IMR-90 (cell line): ENCODE measurements around the gene RAB8A. TPM values are rescaled to one million over a fixed set of nuclear protein-coding genes. Genes with fewer than 3 reads are reported as not detected.

Source experiments
- ATAC-seq: fragments of 200-7000 bp; cut with Tn5 transposase; 2 replicates; pipeline ENCODE4 v1.9.1; 2020; ENCODE audit warnings: low read depth, mild to moderate bottlenecking, moderate library complexity
- Bru-seq: library from RNA; stranded (reverse); fragments of 400-500 nt; gene quantifications from one replicate; lab custom pipeline; 2021; lab: Mats Ljungman, UMichigan
- BruChase-seq, 2 experiments: library from RNA; stranded (reverse); fragments of 400-500 nt; gene quantifications; one replicate each; lab custom pipeline; 2021; lab: Mats Ljungman, UMichigan
- BruUV-seq: library from RNA; stranded (reverse); fragments of 400-500 nt; replicated peaks from 2 replicates; lab custom pipeline; 2021; lab: Mats Ljungman, UMichigan
- CTCF ChIA-PET: fragments of 300-600 bp; formaldehyde crosslinking; extraction: SDS; loops from one replicate; lab custom pipeline; 2021; ENCODE audit warnings: antibody characterized with exemption; lab: Yijun Ruan, JAX
- POLR2A ChIA-PET: fragments of 300-600 bp; sonication (Branson Sonifier 250); formaldehyde crosslinking; loops from one replicate; lab custom pipeline; 2022; ENCODE audit warnings: antibody characterized with exemption; ENCODE audit not compliant: unreplicated experiment; lab: Charles Lee
- DNase-seq: peaks from one replicate; pipeline ENCODE4 v3.0.0; 2013
- H2AFZ ChIP-seq: replicated peaks from 2 replicates; pipeline ENCODE3; 2013; ENCODE audit warnings: low read length, mild to moderate bottlenecking; ENCODE audit not compliant: poor library complexity
- H2AK5ac ChIP-seq: 2 replicates; pipeline ENCODE4 v1.6.1; 2013; ENCODE audit warnings: low read depth, low read length, inconsistent platforms
- H2AK9ac ChIP-seq: replicated peaks from 2 replicates; pipeline ENCODE3; 2013; ENCODE audit warnings: mild to moderate bottlenecking, low read depth, low read length, moderate library complexity; ENCODE audit not compliant: poor library complexity
- H2BK120ac ChIP-seq: 2 replicates; pipeline ENCODE4 v1.6.1; 2013; ENCODE audit warnings: low read depth, low read length, inconsistent platforms
- H2BK15ac ChIP-seq: 3 replicates; pipeline ENCODE4 v1.6.1; 2013; ENCODE audit warnings: low read depth, low read length, inconsistent platforms
- H2BK20ac ChIP-seq: 2 replicates; pipeline ENCODE4 v1.6.1; 2013; ENCODE audit warnings: low read depth, mild to moderate bottlenecking, inconsistent platforms, low read length, moderate library complexity
- H2BK5ac ChIP-seq: 2 replicates; pipeline ENCODE4 v1.6.1; 2013; ENCODE audit warnings: mild to moderate bottlenecking, low read depth, low read length, inconsistent platforms; ENCODE audit not compliant: poor library complexity, severe bottlenecking
- H3K14ac ChIP-seq: replicated peaks from 2 replicates; pipeline ENCODE4 v1.6.1; 2013; ENCODE audit warnings: low read depth, low read length, inconsistent platforms
- H3K18ac ChIP-seq: 2 replicates; pipeline ENCODE4 v1.6.1; 2013; ENCODE audit warnings: low read depth, low read length, control low read depth
- H3K23ac ChIP-seq: 2 replicates; pipeline ENCODE4 v1.6.1; 2013; ENCODE audit warnings: low read depth, low read length, inconsistent platforms
- H3K27ac ChIP-seq: 2 replicates; pipeline ENCODE4 v1.5.1; 2013; ENCODE audit warnings: mild to moderate bottlenecking, control low read depth, low read length; ENCODE audit not compliant: insufficient read depth
- H3K27me3 ChIP-seq: 2 replicates; pipeline ENCODE4 v1.6.1; 2013; ENCODE audit warnings: low read length; ENCODE audit not compliant: control insufficient read depth, insufficient read depth
- H3K36me3 ChIP-seq: 2 replicates; pipeline ENCODE4 v1.6.1; 2013; ENCODE audit warnings: low read length, mixed read lengths; ENCODE audit not compliant: control insufficient read depth, insufficient read depth
- H3K4ac ChIP-seq: 2 replicates; pipeline ENCODE4 v1.6.1; 2013; ENCODE audit warnings: low read depth, low read length, inconsistent platforms
- H3K4me1 ChIP-seq: 2 replicates; pipeline ENCODE4 v1.6.1; 2013; ENCODE audit warnings: low read length, mixed read lengths; ENCODE audit not compliant: control insufficient read depth, insufficient read depth
- H3K4me2 ChIP-seq: 2 replicates; pipeline ENCODE4 v1.6.1; 2013; ENCODE audit warnings: low read depth, mild to moderate bottlenecking, control low read depth, low read length, moderate library complexity
- H3K4me3 ChIP-seq: 2 replicates; pipeline ENCODE4 v1.5.1; 2013; ENCODE audit warnings: low read depth, mild to moderate bottlenecking, control low read depth, low read length, moderate library complexity; ENCODE audit not compliant: insufficient read depth
- H3K56ac ChIP-seq: 2 replicates; pipeline ENCODE4 v1.6.1; 2013; ENCODE audit warnings: low read length, inconsistent platforms; ENCODE audit not compliant: insufficient read depth; ENCODE audit errors: extremely low read depth
- H3K79me1 ChIP-seq, 2 experiments: 2 replicates each; pipeline ENCODE4 v1.6.1; 2013; ENCODE audit warnings: low read length in 2 of 2, inconsistent platforms in 1 of 2, low read depth in 1 of 2
- H3K9ac ChIP-seq: 2 replicates; pipeline ENCODE4 v1.6.1; 2013; ENCODE audit warnings: low read depth, low read length, control low read depth
- H3K9me1 ChIP-seq: 2 replicates; pipeline ENCODE4 v1.6.1; 2013; ENCODE audit warnings: low read length, inconsistent platforms; ENCODE audit not compliant: insufficient read depth
- H3K9me3 ChIP-seq: 2 replicates; pipeline ENCODE4 v1.6.1; 2013; ENCODE audit warnings: low read length; ENCODE audit not compliant: control insufficient read depth, insufficient read depth
- H4K20me1 ChIP-seq: 2 replicates; pipeline ENCODE4 v1.6.1; 2013; ENCODE audit warnings: low read length, inconsistent platforms; ENCODE audit not compliant: insufficient read depth
- H4K5ac ChIP-seq: 2 replicates; pipeline ENCODE4 v1.6.1; 2013; ENCODE audit warnings: mild to moderate bottlenecking, low read depth, low read length, control low read depth
- H4K8ac ChIP-seq, 2 experiments: 2 replicates each; pipeline ENCODE4 v1.6.1; 2013; ENCODE audit warnings: low read depth in 2 of 2, low read length in 2 of 2, control low read depth in 1 of 2, inconsistent platforms in 1 of 2
- H4K91ac ChIP-seq: 2 replicates; pipeline ENCODE4 v1.6.1; 2013; ENCODE audit warnings: low read depth, low read length, inconsistent platforms; ENCODE audit not compliant: insufficient read depth
- BHLHE40 ChIP-seq: fragments of 150-350 bp; IDR thresholded peaks from 2 replicates; pipeline ENCODE4 v1.6.1; 2016; ENCODE audit warnings: mild to moderate bottlenecking, low read depth, low read length
- FOS ChIP-seq: fragments of 150-350 bp; IDR thresholded peaks from 2 replicates; pipeline ENCODE4 v1.6.1; 2016; ENCODE audit warnings: low read depth, low read length
- MAZ ChIP-seq: IDR thresholded peaks from 2 replicates; pipeline ENCODE4 v1.6.1; 2012; ENCODE audit warnings: low read depth, mild to moderate bottlenecking, low read length, improper control_type of control experiment, moderate library complexity, borderline replicate concordance
- MXI1 ChIP-seq: IDR thresholded peaks from 2 replicates; pipeline ENCODE4 v1.6.1; 2012; ENCODE audit warnings: low read depth, mild to moderate bottlenecking, low read length, moderate library complexity, borderline replicate concordance
- NFE2L2 ChIP-seq: fragments of 150-350 bp; IDR thresholded peaks from 2 replicates; pipeline ENCODE4 v1.6.1; 2016; ENCODE audit warnings: low read depth, mild to moderate bottlenecking, low read length
- POLR2A ChIP-seq: IDR thresholded peaks from 2 replicates; pipeline ENCODE4 v1.6.1; 2012; ENCODE audit warnings: mild to moderate bottlenecking, low read depth, low read length
- RAD21 ChIP-seq: IDR thresholded peaks from 2 replicates; pipeline ENCODE4 v1.6.1; 2012; ENCODE audit warnings: low read length, improper control_type of control experiment
- SMC3 ChIP-seq: fragments of 150-350 bp; IDR thresholded peaks from 2 replicates; pipeline ENCODE4 v1.6.1; 2016; ENCODE audit warnings: low read depth, mild to moderate bottlenecking, antibody characterized with exemption, low read length, moderate library complexity
- WGBS, 2 experiments: methylation state at CpG; one replicate each; pipeline versions ENCODE4 v1.1.5 to v1.1.7; 2013; ENCODE audit warnings: missing lambda C conversion rate in 2 of 2; ENCODE audit not compliant: insufficient read length in 1 of 2; ENCODE audit errors: extremely low coverage in 2 of 2; 5-methylcytosine and 5-hydroxymethylcytosine counted together
- dilution Hi-C: fragments of 300-500 bp; cut with HindIII; formaldehyde crosslinking; loops from one replicate; pipeline ENCODE4 v1.14.3; 2018; ENCODE audit warnings: low sequenced_read_pairs; ENCODE audit not compliant: unreplicated experiment
- in situ Hi-C: fragments of 300-500 bp; cut with MboI; formaldehyde crosslinking; loops from 3 replicates; pipeline ENCODE4 v1.14.3; 2019; ENCODE audit warnings: low sequenced_read_pairs, inconsistent platforms, mixed read lengths
- intact Hi-C: fragments of 100-400 bp; cut with micrococcal nuclease; formaldehyde crosslinking; loops from 2 replicates; pipeline ENCODE4 v1.10.0; 2022
- long read RNA-seq: library from polyadenylated mRNA; unstranded; transcript quantifications from one replicate; pipeline ENCODE4 v2.0.0, GENCODE V29; 2021; ENCODE audit not compliant: unreplicated experiment
- polyA plus RNA-seq, 3 experiments: library from polyadenylated mRNA; depleted of rRNA; stranded (reverse); fragments of >200 nt; gene quantifications; 2 replicates each; pipeline ENCODE4 v1.2.3, GENCODE V29; 2012; ENCODE audit warnings: low replicate concordance in 1 of 3
- total RNA-seq: library from RNA; depleted of rRNA; stranded (reverse); fragments of >200 nt; gene quantifications from 2 replicates; pipeline ENCODE4 v1.2.3, GENCODE V29; 2012; rRNA removed
- TF ChIP-seq, protein P1 (sequence below): conservative IDR thresholded peaks from 2 replicates; pipeline ENCODE4 v1.5.1; 2012; ENCODE audit warnings: mild to moderate bottlenecking, low read depth, low read length, improper control_type of control experiment

Gene RAB8A
- total RNA-seq (135 and 158 TPM in 2 replicates), polyA plus RNA-seq (2012; rRNA removed) (61.8 and 64.5 TPM in 2 replicates), Bru-seq, nascent RNA (percentile 68 among the genes with signal in this experiment), BruChase-seq, experiment 1, labeled RNA remaining after a 6-hour chase (percentile 75 among the genes with signal in this experiment), BruChase-seq, experiment 2, labeled RNA remaining after a 2-hour chase (percentile 63 among the genes with signal in this experiment)
- 33.9 and 47.1 TPM in 2 replicates for polyA plus RNA-seq (2012; cell fraction: cytosol; rRNA removed)
- polyA plus RNA-seq (2012; cell fraction: nucleus; rRNA removed; ENCODE audit: low replicate concordance) = 24.8 and 40.7 TPM in 2 replicates
- long read RNA-seq, transcript RAB8A-201 (8 exons, 2,827 nt) = major isoform, 88 of 97 reads
- long read RNA-seq, partial matches to known transcripts = 0 of 97 reads
- long read RNA-seq, other reads (novel, unspliced or antisense) = 7 of 97 reads

DNA sequence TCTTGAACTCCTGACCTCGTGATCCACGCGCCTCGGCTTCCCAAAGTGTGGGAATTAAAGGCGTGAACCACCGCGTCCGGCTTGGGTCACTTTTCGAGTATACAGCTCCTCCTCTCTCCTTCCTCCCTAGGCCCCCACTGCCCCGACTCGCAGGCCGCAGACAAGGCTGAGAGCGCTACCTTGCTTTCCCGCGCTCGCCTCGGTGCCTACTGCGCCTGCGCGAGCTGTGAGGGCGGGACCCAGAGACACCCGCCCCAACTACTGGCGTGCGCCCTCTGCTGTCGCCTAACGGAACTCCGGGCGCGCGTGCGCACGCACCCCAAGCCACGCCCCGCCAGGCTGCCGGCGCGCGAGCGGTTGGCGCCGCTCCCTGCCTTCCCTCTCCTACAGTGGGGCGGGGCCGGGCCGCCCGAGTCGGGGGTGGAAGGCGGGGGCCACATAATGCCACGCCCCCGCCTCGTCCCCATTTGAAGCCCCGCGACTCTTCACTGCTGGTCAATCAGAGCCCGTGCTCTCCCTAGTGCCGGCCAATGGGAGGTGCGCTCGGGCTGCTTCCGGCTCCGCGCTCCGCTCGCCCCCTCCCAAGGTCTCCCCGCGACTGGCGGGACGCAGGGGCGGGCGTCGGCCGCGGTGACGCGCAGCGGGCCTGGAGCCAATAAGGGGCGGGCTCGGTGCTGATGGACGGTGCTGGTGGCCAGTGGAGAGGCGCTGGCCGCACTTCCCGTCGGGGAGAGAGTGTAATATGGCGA lies at the start of gene RAB8A:
RAB8A (plus strand) TSS at position 730 of the 749 bp plus-strand sequence; CDS start at position 743, 13 bp downstream.
- H3K79me1 ChIP-seq = peaks cover 11 to 40% of the 10 kb centered on the region in 2 experiments; a peak in 3 of 4 replicates
- ATAC-seq = peak; percentile 95
- no peak for TF ChIP-seq POLR2A
- TF ChIP-seq RAD21 = peak; percentile 54
- TF ChIP-seq, protein P1, sequence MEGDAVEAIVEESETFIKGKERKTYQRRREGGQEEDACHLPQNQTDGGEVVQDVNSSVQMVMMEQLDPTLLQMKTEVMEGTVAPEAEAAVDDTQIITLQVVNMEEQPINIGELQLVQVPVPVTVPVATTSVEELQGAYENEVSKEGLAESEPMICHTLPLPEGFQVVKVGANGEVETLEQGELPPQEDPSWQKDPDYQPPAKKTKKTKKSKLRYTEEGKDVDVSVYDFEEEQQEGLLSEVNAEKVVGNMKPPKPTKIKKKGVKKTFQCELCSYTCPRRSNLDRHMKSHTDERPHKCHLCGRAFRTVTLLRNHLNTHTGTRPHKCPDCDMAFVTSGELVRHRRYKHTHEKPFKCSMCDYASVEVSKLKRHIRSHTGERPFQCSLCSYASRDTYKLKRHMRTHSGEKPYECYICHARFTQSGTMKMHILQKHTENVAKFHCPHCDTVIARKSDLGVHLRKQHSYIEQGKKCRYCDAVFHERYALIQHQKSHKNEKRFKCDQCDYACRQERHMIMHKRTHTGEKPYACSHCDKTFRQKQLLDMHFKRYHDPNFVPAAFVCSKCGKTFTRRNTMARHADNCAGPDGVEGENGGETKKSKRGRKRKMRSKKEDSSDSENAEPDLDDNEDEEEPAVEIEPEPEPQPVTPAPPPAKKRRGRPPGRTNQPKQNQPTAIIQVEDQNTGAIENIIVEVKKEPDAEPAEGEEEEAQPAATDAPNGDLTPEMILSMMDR = peak; percentile 98
- peak; percentile 71 for TF ChIP-seq SMC3
- no peak for TF ChIP-seq NFE2L2
- TF ChIP-seq FOS = peak; percentile 48; the same call in 1 of the 2 replicates
- peak; percentile 74; the same call in 1 of the 2 replicates for TF ChIP-seq MXI1
- peak; percentile 84 for TF ChIP-seq BHLHE40
- peak; percentile 96 for TF ChIP-seq MAZ
- no peak within 1 kb of the TSS for H2BK20ac ChIP-seq
- peaks cover 17% of the 10 kb centered on the region for H3K9me1 ChIP-seq
- H3K4me3 ChIP-seq = peak within 1 kb of the TSS; percentile 76
- H4K8ac ChIP-seq = peak within 1 kb of the TSS; percentile 56 to 93
- H3K4ac ChIP-seq = peak within 1 kb of the TSS; percentile 79
- peak within 1 kb of the TSS; percentile 54; the same call in 1 of the 2 replicates for H4K5ac ChIP-seq
- H3K27me3 ChIP-seq = no peaks in the 10 kb centered on the region
- H3K56ac ChIP-seq = peak within 1 kb of the TSS; percentile 65
- peak within 1 kb of the TSS; percentile 82 for H4K91ac ChIP-seq
- ChIA-PET POLR2A (interaction anchor here (0.9 kb wide), 1 partner anchor 34 kb away, joined by 4 read pairs; no protein-coding TSS in a partner anchor), CTCF (interaction anchor here (0.6 to 1.1 kb wide), 5 partner anchors 12 to 86 kb away, joined by 3 to 5 read pairs (median 4); partner anchors contain the start of gene FAM32A)
- DNase-seq = peak; percentile 99
- BruUV-seq = no TSS peak
- peak within 1 kb of the TSS; percentile 95 for H2AK5ac ChIP-seq
- H3K9ac ChIP-seq = peak within 1 kb of the TSS; percentile 77
- H3K4me1 ChIP-seq = peaks cover 7% of the 10 kb centered on the region
- H4K20me1 ChIP-seq = peaks cover 27% of the 10 kb centered on the region
- in situ Hi-C loops = loop anchor here (5.0 kb wide), 1 partner anchor 76 kb away; the partner anchor contains the start of gene FAM32A
- no peak within 1 kb of the TSS for H2BK120ac ChIP-seq
- peak within 1 kb of the TSS; percentile 90 for H3K4me2 ChIP-seq
- peak within 1 kb of the TSS; percentile 62 for H2BK5ac ChIP-seq
- no peaks in the 10 kb centered on the region for H3K9me3 ChIP-seq
- peak within 1 kb of the TSS; percentile 59; the same call in 2 of the 3 replicates for H2BK15ac ChIP-seq
- H3K18ac ChIP-seq = no peak within 1 kb of the TSS
- WGBS, 2 experiments = 0% methylated on average over 43 of the region's 81 CpGs; no CpG with 5 or more reads in 1 of the 2 experiments
- peak within 1 kb of the TSS; percentile 95 for H2AFZ ChIP-seq
- peak within 1 kb of the TSS; percentile 90 for H2AK9ac ChIP-seq
- peak within 1 kb of the TSS; percentile 76 for H3K27ac ChIP-seq
- dilution Hi-C loops = no loop called here
- H3K36me3 ChIP-seq = peaks cover 4% of the 10 kb centered on the region; the same call in 1 of the 2 replicates
- peak within 1 kb of the TSS; percentile 83 for H3K23ac ChIP-seq
- H3K14ac ChIP-seq = peak within 1 kb of the TSS; percentile 94
- intact Hi-C loops = loop anchor here (1.0 to 5.0 kb wide), 4 partner anchors 32 to 71 kb away; no protein-coding TSS in a partner anchor
